ENCODE data around the gene GAREM1. TPM values are rescaled to one million over a fixed set of nuclear protein-coding genes. Genes with fewer than 3 reads are reported as not detected.

The GAREM1 gene
- total and polyA plus RNA-seq, 4 donors: 1.5 to 7.5 (median 2.0) TPM

GRCh38 chr18:32335228-32335627 is 135.5 kb downstream of the GAREM1 start:
- no peak overlapping the region for H3K4me3 ChIP-seq (ENCODE audit: low read depth in 1 of 3, low read length in 3 of 3)
- TF ChIP-seq EGR1 (IDR thresholded peaks at IDR 0.05; ENCODE audit: low read depth in 2 of 2) (no peak), SP1 (IDR thresholded peaks at IDR 0.05) (no peak), HNF4G (IDR thresholded peaks at IDR 0.05) (no peak)
- H3K36me3 ChIP-seq (ENCODE audit: control insufficient read depth in 4 of 4, insufficient read depth in 3 of 4, low read depth in 1 of 4, low read length in 3 of 4): no peaks in the 10 kb centered on the region
- no peaks in the 10 kb centered on the region for H3K9me3 ChIP-seq (ENCODE audit: control insufficient read depth in 4 of 4, low read length in 3 of 4)
- no peak overlapping the region for H3K9ac ChIP-seq (ENCODE audit: low read depth in 1 of 2, low read length in 2 of 2)
- no peak for DNase-seq (ENCODE audit: low spot score)
- peaks cover 0 to 3% (median 0%) of the 10 kb centered on the region in 4 donors for H3K4me1 ChIP-seq (ENCODE audit: control insufficient read depth in 4 of 4, insufficient read depth in 4 of 4, low read length in 3 of 4)
- H3K27me3 ChIP-seq (ENCODE audit: control insufficient read depth in 4 of 4, insufficient read depth in 4 of 4, low read length in 3 of 4): no peaks in the 10 kb centered on the region
- no peak overlapping the region for H3K27ac ChIP-seq (ENCODE audit: low read depth in 1 of 2, low read length in 2 of 2)
- 84% methylated on average over 4 of the region's 4 CpGs for WGBS

GRCh38 chr18:32333781-32334180 is 136.9 kb downstream of the GAREM1 start:
- no peak overlapping the region for H3K4me3 ChIP-seq (ENCODE audit: low read depth in 1 of 3, low read length in 3 of 3)
- H3K27me3 ChIP-seq (ENCODE audit: control insufficient read depth in 4 of 4, insufficient read depth in 4 of 4, low read length in 3 of 4): no peaks in the 10 kb centered on the region
- H3K4me1 ChIP-seq (ENCODE audit: control insufficient read depth in 4 of 4, insufficient read depth in 4 of 4, low read length in 3 of 4): no peaks in the 10 kb centered on the region
- no peak for TF ChIP-seq NR2F2 (IDR thresholded peaks at IDR 0.05)
- TF ChIP-seq FOXA2 (IDR thresholded peaks at IDR 0.05): no peak
- TF ChIP-seq CTCF (IDR thresholded peaks at IDR 0.05; ENCODE audit: low read depth, low read length, missing input control): no peak
- TF ChIP-seq ZBTB33 (IDR thresholded peaks at IDR 0.05): no peak
- TF ChIP-seq RAD21 (IDR thresholded peaks at IDR 0.05): peak; percentile 32 to 56
- no peak for TF ChIP-seq MAX (IDR thresholded peaks at IDR 0.05)
- H3K36me3 ChIP-seq (ENCODE audit: control insufficient read depth in 4 of 4, insufficient read depth in 3 of 4, low read depth in 1 of 4, low read length in 3 of 4): no peaks in the 10 kb centered on the region
- 93% methylated on average over 7 of the region's 7 CpGs for WGBS
- no peaks in the 10 kb centered on the region for H3K9me3 ChIP-seq (ENCODE audit: control insufficient read depth in 4 of 4, low read length in 3 of 4)
- H3K27ac ChIP-seq (ENCODE audit: low read depth in 1 of 2, low read length in 2 of 2): no peak overlapping the region
- no peak for DNase-seq (ENCODE audit: low spot score)
- H3K9ac ChIP-seq (ENCODE audit: low read depth in 1 of 2, low read length in 2 of 2): no peak overlapping the region

GRCh38 chr18:32332708-32333107 is 138.0 kb downstream of the GAREM1 start:
- Histone ChIP-seq H3K9me3 (ENCODE audit: control insufficient read depth in 4 of 4, low read length in 3 of 4) (no peaks in the 10 kb centered on the region), H3K4me3 (ENCODE audit: low read depth in 1 of 3, low read length in 3 of 3) (no peak overlapping the region), H3K9ac (ENCODE audit: low read depth in 1 of 2, low read length in 2 of 2) (no peak overlapping the region), H3K27me3 (ENCODE audit: control insufficient read depth in 4 of 4, insufficient read depth in 4 of 4, low read length in 3 of 4) (no peaks in the 10 kb centered on the region), H3K27ac (ENCODE audit: low read depth in 1 of 2, low read length in 2 of 2) (no peak overlapping the region), H3K36me3 (ENCODE audit: control insufficient read depth in 4 of 4, insufficient read depth in 3 of 4, low read depth in 1 of 4, low read length in 3 of 4) (no peaks in the 10 kb centered on the region), H3K4me1 (ENCODE audit: control insufficient read depth in 4 of 4, insufficient read depth in 4 of 4, low read length in 3 of 4) (no peaks in the 10 kb centered on the region)
- no peak for TF ChIP-seq HNF4A (conservative IDR thresholded peaks at IDR 0.05)
- TF ChIP-seq FOXA2 (IDR thresholded peaks at IDR 0.05): no peak
- TF ChIP-seq EGR1 (IDR thresholded peaks at IDR 0.05; ENCODE audit: low read depth in 2 of 2): no peak
- TF ChIP-seq REST (IDR thresholded peaks at IDR 0.05): no peak
- TF ChIP-seq CTCF (IDR thresholded peaks at IDR 0.05; ENCODE audit: low read depth, low read length, missing input control): no peak
- TF ChIP-seq RXRA (IDR thresholded peaks at IDR 0.05): no peak
- no peak for TF ChIP-seq ATF3 (IDR thresholded peaks at IDR 0.05)
- no peak for TF ChIP-seq MAX (IDR thresholded peaks at IDR 0.05)
- no peak for TF ChIP-seq FOXA1 (IDR thresholded peaks at IDR 0.05)
- no peak for TF ChIP-seq GABPA (IDR thresholded peaks at IDR 0.05 in 1 of 2, conservative IDR thresholded peaks at IDR 0.05 in 1 of 2)
- no peak for TF ChIP-seq SP1 (IDR thresholded peaks at IDR 0.05)
- DNase-seq (ENCODE audit: low spot score): no peak
- WGBS: 90% methylated on average over 5 of the region's 5 CpGs
